Tibial nerve (tissue), 4 donors: Measurements from ENCODE around the gene SLCO3A1.

Source experiments
- EP300 ChIP-seq, 2 donors: sonication (generic); formaldehyde crosslinking; IDR thresholded peaks; one replicate each; pipeline ENCODE4 v1.6.1; 2017; ENCODE audit warnings: antibody characterized with exemption in 2 of 2, mild to moderate bottlenecking in 1 of 2
- TF ChIP-seq, protein P1 (sequence below), 5 experiments: fragments of 200-600 bp in 3 of 5; fragments of 450-650 bp in 2 of 5; sonication (generic) in 3 of 5; IDR thresholded peaks; one replicate each; pipeline ENCODE4 v1.5.1; 2016 to 2019; ENCODE audit warnings: antibody characterized with exemption in 5 of 5, mild to moderate bottlenecking in 3 of 5, moderate library complexity in 2 of 5

DNA sequence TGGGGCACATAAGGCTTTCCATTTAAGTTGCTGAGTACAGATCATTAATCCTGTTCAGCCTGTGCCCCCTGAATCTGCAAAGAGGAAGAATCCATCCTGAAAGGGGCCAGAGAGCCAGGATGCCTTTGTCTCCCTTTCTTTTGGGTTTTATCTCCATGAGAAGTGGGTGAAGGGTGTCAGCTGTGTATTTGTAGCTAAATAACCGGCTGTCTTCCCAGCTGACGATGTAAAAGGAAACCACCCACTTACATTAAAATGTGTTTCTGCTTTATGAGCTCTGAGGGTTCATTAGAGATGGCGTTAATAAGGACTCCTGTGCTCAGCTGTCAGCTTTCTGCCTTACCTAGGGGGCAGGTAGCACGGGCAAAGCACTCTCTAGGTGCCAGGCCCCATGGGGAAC lies 83.4 kb downstream of the SLCO3A1 start:
- TF ChIP-seq, protein P1, sequence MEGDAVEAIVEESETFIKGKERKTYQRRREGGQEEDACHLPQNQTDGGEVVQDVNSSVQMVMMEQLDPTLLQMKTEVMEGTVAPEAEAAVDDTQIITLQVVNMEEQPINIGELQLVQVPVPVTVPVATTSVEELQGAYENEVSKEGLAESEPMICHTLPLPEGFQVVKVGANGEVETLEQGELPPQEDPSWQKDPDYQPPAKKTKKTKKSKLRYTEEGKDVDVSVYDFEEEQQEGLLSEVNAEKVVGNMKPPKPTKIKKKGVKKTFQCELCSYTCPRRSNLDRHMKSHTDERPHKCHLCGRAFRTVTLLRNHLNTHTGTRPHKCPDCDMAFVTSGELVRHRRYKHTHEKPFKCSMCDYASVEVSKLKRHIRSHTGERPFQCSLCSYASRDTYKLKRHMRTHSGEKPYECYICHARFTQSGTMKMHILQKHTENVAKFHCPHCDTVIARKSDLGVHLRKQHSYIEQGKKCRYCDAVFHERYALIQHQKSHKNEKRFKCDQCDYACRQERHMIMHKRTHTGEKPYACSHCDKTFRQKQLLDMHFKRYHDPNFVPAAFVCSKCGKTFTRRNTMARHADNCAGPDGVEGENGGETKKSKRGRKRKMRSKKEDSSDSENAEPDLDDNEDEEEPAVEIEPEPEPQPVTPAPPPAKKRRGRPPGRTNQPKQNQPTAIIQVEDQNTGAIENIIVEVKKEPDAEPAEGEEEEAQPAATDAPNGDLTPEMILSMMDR (IDR thresholded peaks at IDR 0.05) = no peak
- TF ChIP-seq EP300 (IDR thresholded peaks at IDR 0.05) = no peak
